ENCODE data around the gene ISYNA1.

DNA sequence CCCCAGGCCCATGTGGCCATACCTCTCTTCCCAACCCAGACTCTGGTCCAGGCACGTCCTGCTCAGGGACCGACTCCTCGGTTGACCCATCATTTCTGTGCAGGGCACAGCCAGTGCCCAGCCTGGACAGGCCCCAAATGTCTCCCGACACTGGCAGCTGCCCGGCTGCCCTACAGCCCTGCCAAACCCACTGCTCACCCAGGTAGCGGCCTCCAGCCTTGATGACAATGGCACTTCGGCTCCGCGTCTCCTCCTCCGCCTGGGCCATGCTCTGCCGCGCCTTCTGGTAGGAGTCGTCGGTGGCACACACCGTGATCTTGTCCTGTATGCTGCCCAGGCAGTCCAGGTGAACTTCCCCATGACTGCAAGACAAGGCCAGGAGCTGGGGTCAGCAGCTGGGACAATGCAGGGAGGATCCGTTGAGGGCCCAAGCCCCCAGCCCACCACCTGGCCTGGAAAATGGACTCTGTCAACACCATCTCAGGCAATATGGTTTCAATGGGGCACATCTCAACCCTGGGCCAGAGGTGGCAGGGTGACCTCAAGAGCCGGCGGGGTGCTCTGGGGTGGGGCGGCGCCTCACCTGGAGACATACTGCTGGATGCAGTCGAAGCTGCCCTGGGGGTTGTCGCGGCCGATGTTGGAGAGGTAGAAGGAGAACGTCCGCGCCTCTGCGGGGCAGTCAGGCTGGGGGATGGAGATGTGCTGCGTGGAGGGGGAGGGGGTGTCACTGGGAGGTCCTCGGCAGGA lies 27.5 kb upstream of the ISYNA1 start:
- TF ChIP-seq SMAD3 (CRISPR knock-in tag; IDR thresholded peaks at IDR 0.05; ENCODE audit: borderline replicate concordance): no peak
- TF ChIP-seq NR3C1 (CRISPR knock-in tag; conservative IDR thresholded peaks at IDR 0.05; ENCODE audit: low read depth): no peak
- TF ChIP-seq, protein P1, sequence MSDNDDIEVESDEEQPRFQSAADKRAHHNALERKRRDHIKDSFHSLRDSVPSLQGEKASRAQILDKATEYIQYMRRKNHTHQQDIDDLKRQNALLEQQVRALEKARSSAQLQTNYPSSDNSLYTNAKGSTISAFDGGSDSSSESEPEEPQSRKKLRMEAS (CRISPR knock-in tag; IDR thresholded peaks at IDR 0.05): no peak
- TF ChIP-seq, protein P2, sequence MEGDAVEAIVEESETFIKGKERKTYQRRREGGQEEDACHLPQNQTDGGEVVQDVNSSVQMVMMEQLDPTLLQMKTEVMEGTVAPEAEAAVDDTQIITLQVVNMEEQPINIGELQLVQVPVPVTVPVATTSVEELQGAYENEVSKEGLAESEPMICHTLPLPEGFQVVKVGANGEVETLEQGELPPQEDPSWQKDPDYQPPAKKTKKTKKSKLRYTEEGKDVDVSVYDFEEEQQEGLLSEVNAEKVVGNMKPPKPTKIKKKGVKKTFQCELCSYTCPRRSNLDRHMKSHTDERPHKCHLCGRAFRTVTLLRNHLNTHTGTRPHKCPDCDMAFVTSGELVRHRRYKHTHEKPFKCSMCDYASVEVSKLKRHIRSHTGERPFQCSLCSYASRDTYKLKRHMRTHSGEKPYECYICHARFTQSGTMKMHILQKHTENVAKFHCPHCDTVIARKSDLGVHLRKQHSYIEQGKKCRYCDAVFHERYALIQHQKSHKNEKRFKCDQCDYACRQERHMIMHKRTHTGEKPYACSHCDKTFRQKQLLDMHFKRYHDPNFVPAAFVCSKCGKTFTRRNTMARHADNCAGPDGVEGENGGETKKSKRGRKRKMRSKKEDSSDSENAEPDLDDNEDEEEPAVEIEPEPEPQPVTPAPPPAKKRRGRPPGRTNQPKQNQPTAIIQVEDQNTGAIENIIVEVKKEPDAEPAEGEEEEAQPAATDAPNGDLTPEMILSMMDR (IDR thresholded peaks at IDR 0.05): no peak
- TF ChIP-seq ZNF263 (CRISPR knock-in tag; IDR thresholded peaks at IDR 0.05; ENCODE audit: low read depth): no peak
- TF ChIP-seq, protein P3, sequence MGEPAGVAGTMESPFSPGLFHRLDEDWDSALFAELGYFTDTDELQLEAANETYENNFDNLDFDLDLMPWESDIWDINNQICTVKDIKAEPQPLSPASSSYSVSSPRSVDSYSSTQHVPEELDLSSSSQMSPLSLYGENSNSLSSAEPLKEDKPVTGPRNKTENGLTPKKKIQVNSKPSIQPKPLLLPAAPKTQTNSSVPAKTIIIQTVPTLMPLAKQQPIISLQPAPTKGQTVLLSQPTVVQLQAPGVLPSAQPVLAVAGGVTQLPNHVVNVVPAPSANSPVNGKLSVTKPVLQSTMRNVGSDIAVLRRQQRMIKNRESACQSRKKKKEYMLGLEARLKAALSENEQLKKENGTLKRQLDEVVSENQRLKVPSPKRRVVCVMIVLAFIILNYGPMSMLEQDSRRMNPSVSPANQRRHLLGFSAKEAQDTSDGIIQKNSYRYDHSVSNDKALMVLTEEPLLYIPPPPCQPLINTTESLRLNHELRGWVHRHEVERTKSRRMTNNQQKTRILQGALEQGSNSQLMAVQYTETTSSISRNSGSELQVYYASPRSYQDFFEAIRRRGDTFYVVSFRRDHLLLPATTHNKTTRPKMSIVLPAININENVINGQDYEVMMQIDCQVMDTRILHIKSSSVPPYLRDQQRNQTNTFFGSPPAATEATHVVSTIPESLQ (CRISPR knock-in tag; IDR thresholded peaks at IDR 0.05): no peak
- TF ChIP-seq, protein P4, sequence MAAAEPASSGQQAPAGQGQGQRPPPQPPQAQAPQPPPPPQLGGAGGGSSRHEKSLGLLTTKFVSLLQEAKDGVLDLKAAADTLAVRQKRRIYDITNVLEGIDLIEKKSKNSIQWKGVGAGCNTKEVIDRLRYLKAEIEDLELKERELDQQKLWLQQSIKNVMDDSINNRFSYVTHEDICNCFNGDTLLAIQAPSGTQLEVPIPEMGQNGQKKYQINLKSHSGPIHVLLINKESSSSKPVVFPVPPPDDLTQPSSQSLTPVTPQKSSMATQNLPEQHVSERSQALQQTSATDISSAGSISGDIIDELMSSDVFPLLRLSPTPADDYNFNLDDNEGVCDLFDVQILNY (CRISPR knock-in tag; IDR thresholded peaks at IDR 0.05): no peak
- TF ChIP-seq CREB1 (CRISPR knock-in tag; IDR thresholded peaks at IDR 0.05): no peak
- TF ChIP-seq ESRRA (CRISPR knock-in tag; IDR thresholded peaks at IDR 0.05; ENCODE audit: borderline replicate concordance): no peak

Data from WTC11 (cell line).